Tibial nerve (tissue), 4 donors: ENCODE measurements around the gene LRRC49.

Experiments used
- EP300 ChIP-seq, 2 donors: sonication (generic); formaldehyde crosslinking; IDR thresholded peaks; one replicate each; pipeline ENCODE4 v1.6.1; 2017; ENCODE audit warnings: antibody characterized with exemption in 2 of 2, mild to moderate bottlenecking in 1 of 2
- POLR2A ChIP-seq, 2 donors: fragments of 450-650 bp; IDR thresholded peaks; one replicate each; pipeline ENCODE4 v1.6.1; 2017; ENCODE audit warnings: antibody characterized with exemption in 2 of 2, mild to moderate bottlenecking in 2 of 2, moderate library complexity in 2 of 2
- TF ChIP-seq, protein P1 (sequence below), 5 experiments: fragments of 200-600 bp in 3 of 5; fragments of 450-650 bp in 2 of 5; sonication (generic) in 3 of 5; IDR thresholded peaks; one replicate each; pipeline ENCODE4 v1.5.1; 2016 to 2019; ENCODE audit warnings: antibody characterized with exemption in 5 of 5, mild to moderate bottlenecking in 3 of 5, moderate library complexity in 2 of 5

DNA sequence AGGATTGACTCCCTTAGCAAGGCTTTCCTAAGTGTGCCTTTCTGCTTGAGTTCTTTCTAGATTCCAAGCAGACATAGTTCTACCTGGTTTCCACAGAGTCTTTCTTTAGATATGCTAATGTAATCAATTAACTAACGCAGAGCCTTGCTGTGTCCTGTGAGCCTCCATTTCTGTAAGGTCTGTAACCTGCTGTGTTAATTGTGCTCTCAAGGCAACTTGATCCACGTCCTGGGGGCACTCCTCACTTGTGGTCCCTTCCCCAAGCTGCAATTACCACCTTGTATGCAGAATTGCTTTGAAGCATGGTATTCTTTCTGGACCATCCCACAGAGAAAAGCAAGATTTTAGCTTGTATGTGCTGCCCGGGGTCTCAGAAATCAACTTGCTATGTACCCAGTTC, 193.2 kb downstream of the LRRC49 start:
- TF ChIP-seq, protein P1, sequence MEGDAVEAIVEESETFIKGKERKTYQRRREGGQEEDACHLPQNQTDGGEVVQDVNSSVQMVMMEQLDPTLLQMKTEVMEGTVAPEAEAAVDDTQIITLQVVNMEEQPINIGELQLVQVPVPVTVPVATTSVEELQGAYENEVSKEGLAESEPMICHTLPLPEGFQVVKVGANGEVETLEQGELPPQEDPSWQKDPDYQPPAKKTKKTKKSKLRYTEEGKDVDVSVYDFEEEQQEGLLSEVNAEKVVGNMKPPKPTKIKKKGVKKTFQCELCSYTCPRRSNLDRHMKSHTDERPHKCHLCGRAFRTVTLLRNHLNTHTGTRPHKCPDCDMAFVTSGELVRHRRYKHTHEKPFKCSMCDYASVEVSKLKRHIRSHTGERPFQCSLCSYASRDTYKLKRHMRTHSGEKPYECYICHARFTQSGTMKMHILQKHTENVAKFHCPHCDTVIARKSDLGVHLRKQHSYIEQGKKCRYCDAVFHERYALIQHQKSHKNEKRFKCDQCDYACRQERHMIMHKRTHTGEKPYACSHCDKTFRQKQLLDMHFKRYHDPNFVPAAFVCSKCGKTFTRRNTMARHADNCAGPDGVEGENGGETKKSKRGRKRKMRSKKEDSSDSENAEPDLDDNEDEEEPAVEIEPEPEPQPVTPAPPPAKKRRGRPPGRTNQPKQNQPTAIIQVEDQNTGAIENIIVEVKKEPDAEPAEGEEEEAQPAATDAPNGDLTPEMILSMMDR (IDR thresholded peaks at IDR 0.05) = no peak
- TF ChIP-seq POLR2A (IDR thresholded peaks at IDR 0.05) = no peak
- no peak for TF ChIP-seq EP300 (IDR thresholded peaks at IDR 0.05)
